ENCODE measurements around the gene ERBIN.

DNA sequence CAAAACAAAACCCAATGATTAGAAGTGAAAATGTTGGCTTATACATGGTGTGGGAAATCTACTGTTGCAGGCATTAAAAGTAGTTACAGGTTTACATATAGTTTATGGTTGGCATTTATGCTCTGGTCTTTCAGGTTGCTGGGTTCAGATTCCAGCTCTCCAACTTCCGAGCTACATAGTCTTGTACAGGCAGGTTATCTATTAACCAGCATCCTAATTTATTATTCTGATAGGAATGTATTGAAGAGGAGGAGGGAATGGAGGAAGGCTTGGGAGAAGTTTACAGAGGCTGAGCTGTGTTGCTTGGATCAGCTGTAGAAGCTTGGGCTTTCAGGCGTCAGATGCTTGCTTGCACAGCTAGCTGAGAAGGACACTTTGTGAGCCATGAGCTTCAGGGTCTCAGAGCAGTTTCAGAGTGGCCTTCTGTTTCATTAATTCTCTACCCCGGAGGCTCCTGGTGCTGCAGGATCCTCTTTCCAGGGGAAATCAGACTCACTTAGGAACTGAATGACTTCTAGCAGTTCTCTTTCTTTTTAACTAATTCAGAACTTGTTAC is 11.7 kb upstream of the ERBIN start:
- TF ChIP-seq, protein P1, sequence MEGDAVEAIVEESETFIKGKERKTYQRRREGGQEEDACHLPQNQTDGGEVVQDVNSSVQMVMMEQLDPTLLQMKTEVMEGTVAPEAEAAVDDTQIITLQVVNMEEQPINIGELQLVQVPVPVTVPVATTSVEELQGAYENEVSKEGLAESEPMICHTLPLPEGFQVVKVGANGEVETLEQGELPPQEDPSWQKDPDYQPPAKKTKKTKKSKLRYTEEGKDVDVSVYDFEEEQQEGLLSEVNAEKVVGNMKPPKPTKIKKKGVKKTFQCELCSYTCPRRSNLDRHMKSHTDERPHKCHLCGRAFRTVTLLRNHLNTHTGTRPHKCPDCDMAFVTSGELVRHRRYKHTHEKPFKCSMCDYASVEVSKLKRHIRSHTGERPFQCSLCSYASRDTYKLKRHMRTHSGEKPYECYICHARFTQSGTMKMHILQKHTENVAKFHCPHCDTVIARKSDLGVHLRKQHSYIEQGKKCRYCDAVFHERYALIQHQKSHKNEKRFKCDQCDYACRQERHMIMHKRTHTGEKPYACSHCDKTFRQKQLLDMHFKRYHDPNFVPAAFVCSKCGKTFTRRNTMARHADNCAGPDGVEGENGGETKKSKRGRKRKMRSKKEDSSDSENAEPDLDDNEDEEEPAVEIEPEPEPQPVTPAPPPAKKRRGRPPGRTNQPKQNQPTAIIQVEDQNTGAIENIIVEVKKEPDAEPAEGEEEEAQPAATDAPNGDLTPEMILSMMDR (IDR thresholded peaks at IDR 0.05; ENCODE audit: borderline replicate concordance, extremely low read depth, low read length, poor library complexity, severe bottlenecking), result no peak
- TF ChIP-seq EZH2 (IDR thresholded peaks at IDR 0.05; ENCODE audit: borderline replicate concordance, low read depth, low read length, severe bottlenecking), result no peak

Measured in DND-41 (cell line).